UCSD-AML1 (cell line): ENCODE results near the gene CUEDC1.

Source experiments
- DNase-seq: peaks from one replicate; lab custom pipeline; 2025; ENCODE audit not compliant: unreplicated experiment; lab: John Stamatoyannopoulos, UW

Gene CUEDC1

GRCh38 chr17:57899391-57899790 lies 55.8 kb downstream of the CUEDC1 start:
- DNase-seq, result no peak

- no peak for DNase-seq
Observed at GRCh38 chr17:57898487-57899311, 56.5 kb downstream of the CUEDC1 start.

GRCh38 chr17:57895382-57896060 lies 59.7 kb downstream of the CUEDC1 start:
- no peak for DNase-seq

GRCh38 chr17:57894848-57895247 lies 60.4 kb downstream of the CUEDC1 start:
- DNase-seq, result no peak

- peak; percentile 79 for DNase-seq
Observed at GRCh38 chr17:57892820-57893595, 62.2 kb downstream of the CUEDC1 start.

GRCh38 chr17:57892146-57892819 lies 62.9 kb downstream of the CUEDC1 start:
- peak; percentile 86 for DNase-seq

- DNase-seq, result no peak
Observed at GRCh38 chr17:57890857-57891232, 64.4 kb downstream of the CUEDC1 start.

- DNase-seq, result peak; percentile 29
Observed at GRCh38 chr17:57889892-57890856, 65.0 kb downstream of the CUEDC1 start.

- no peak for DNase-seq
Observed at GRCh38 chr17:57889252-57889651, 66.0 kb downstream of the CUEDC1 start.

GRCh38 chr17:57888311-57889216 lies 66.6 kb downstream of the CUEDC1 start:
- no peak for DNase-seq

GRCh38 chr17:57887161-57887560 lies 68.1 kb downstream of the CUEDC1 start:
- DNase-seq, result no peak

- no peak for DNase-seq
Observed at GRCh38 chr17:57886020-57886419, 69.2 kb downstream of the CUEDC1 start.

- no peak for DNase-seq
Observed at GRCh38 chr17:57885148-57885915, 69.9 kb downstream of the CUEDC1 start.

GRCh38 chr17:57881783-57882351 lies 73.3 kb downstream of the CUEDC1 start:
- no peak for DNase-seq

GRCh38 chr17:57881143-57881542 lies 74.1 kb downstream of the CUEDC1 start:
- DNase-seq, result no peak

- no peak for DNase-seq
Observed at GRCh38 chr17:57880086-57880456, 75.1 kb downstream of the CUEDC1 start.

GRCh38 chr17:57879437-57880085 lies 75.7 kb downstream of the CUEDC1 start:
- no peak for DNase-seq
